Smooth muscle cell of trachea (primary cell): ENCODE data around the gene MIXL1. TPM values are rescaled to one million over a fixed set of nuclear protein-coding genes. Genes with fewer than 3 reads are reported as not detected.

Experiments
- total RNA-seq: library from RNA; depleted of rRNA; stranded (reverse); fragments of >200 nt; gene quantifications from 2 replicates; pipeline ENCODE4 v1.2.1, GENCODE V29; 2014

Gene MIXL1
- total RNA-seq: under 0.01 TPM in 1 of 2 replicates, not detected in the other

DNA sequence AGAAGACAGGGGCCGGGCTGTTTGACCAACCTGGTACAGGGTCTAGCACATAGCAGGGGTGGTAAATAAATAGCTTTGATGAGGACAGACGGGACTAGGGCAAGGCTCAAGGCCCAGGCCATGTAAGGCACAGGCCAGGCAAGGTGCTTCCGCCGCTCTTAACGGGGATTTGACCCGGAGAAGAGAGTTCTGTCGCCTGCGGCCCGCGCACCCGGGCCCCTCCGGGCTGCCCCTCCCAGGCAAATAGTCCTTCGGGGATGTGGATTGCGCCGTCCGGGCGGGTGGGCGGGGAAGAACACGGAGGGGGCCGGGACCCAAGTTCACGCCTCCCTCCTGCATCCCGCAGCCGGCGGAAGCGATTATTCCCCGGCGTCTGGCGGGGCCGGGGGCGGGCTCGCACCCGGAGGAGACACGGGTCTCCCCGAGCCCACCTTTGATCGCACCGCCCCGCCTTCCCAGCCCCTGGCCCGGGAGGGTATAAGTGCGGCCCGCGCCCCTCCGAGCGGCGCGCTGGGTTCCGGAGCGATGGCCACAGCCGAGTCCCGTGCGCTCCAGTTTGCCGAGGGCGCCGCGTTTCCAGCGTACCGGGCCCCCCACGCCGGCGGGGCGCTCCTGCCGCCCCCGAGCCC is at the start of gene MIXL1:
Gene MIXL1, plus strand, starts transcription at position 508 of the 629 bp plus-strand sequence. Its CDS starts 18 bp downstream, at position 526.

DNA sequence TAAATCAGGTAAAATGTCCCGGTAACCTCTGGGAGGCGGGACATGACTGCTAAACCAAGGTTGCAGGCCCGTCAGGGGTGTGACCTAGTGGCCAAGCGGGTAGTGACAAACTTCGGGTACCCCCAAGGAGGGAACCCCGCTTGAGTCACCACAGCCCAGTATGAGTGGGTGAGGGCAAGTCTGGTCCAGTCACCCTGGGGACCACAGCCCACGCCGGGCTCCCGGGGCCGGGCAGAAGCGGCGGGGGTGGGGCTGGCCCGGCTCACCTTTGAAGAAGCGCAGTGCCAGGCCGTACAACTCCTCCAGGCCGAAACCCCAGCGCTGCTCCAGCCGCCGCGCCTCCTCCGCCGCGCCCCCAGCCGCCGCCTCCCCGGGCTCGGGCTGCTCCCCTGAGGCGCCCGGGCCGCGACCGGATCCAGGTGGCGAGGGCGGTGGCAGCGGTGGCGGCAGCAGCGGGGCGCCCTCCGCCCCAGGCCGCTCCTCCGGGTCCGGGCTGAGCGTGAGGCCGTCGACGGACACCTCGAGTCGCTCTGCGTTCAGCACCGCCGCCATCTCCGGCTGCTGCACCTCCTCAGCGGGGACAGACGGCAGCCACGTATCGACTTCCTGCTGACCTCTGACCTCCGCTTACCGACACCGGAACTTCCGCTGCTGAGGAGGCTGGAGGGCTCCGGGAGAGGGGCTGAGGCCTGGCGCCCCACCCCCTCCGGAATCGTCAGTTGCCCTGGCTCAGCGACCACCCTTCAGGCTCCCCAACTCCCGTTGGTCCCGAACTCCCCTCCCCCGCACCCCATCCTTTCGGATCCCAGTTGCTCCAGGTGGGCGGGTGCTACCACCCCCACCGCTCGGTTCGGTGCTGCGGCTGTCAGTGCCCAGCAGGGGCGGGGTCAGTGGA is 37.1 kb upstream of the MIXL1 start, which contains the start of gene ACBD3:
Gene ACBD3, minus strand, starts transcription at position 618 of the 895 bp plus-strand sequence. Its CDS starts 66 bp downstream, at position 552.

Other genes starting within 250 kb of the MIXL1 start
- 15.3 and 15.5 TPM in 2 replicates for gene SDE2, start 224.3 kb upstream of the MIXL1 start, total RNA-seq
- 75.1 and 150 TPM in 2 replicates for gene H3-3A, start 160.9 kb upstream of the MIXL1 start, total RNA-seq
- gene ACBD3, start 36.9 kb upstream of the MIXL1 start, total RNA-seq: 74.3 and 75.6 TPM in 2 replicates
- gene LIN9, start 85.5 kb downstream of the MIXL1 start, total RNA-seq: 2.2 and 7.3 TPM in 2 replicates
- gene PARP1, start 184.4 kb downstream of the MIXL1 start, total RNA-seq: 78.2 and 104 TPM in 2 replicates